CD1c-positive myeloid dendritic cell (primary cell): ENCODE measurements around the gene PEF1.
"Not testable (repeated sequence)": the region's sequence is repeated elsewhere in the genome, so short reads cannot be mapped to it uniquely, and the experiment has no call there.

Source experiments
- DNase-seq: peaks from one replicate; pipeline ENCODE4 v3.0.0-alpha.2; 2016; ENCODE audit errors: extremely low spot score

Gene PEF1

GRCh38 chr1:31609514-31610118 is 35.1 kb downstream of the PEF1 start:
- DNase-seq = peak; percentile 32

DNA sequence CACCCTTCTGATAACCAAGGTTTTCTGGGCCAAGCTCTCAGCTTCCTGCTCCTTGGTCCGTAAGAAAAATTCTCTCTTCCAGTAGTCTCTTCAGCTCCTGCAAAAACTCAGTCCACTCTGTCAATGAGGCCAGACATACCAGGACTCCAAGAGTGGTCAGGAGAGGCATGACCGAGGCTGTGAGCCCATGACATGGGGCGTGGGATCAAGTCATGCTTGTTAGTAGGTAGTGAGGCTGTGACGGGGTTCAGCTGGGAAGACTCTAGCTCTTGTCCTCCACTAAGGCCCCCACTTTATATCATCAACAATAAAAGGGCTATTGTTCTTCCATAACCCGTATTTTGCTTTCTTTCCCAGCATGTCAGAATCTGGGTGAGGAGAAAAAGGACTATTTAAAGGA is 37.3 kb downstream of the PEF1 start:
- DNase-seq = no peak

DNA sequence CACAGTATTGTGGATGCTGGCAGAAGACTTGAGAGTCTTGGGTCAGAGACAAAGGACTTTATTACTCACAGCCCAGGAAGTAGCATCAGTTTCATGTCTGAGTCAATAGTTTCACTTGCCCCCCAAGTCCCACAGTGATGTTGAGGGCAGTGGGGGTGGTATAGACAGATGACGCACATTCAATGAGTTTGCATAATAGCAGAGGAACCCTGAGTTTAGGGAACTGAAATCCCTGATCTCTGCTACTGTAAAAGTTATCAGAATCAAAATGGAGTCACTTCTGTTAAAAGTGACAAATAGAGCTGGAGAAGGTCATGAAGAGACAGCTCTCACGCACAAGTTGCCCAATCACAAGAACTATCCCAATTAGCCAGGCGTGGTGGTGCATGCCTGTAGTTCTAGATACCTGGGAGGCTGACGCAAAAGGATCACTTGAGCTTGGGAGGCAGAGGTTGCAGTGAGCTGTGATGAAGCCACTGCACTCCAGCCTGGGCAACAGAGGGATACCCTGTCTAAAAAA is 38.7 kb downstream of the PEF1 start:
- peak; percentile 97 for DNase-seq

DNA sequence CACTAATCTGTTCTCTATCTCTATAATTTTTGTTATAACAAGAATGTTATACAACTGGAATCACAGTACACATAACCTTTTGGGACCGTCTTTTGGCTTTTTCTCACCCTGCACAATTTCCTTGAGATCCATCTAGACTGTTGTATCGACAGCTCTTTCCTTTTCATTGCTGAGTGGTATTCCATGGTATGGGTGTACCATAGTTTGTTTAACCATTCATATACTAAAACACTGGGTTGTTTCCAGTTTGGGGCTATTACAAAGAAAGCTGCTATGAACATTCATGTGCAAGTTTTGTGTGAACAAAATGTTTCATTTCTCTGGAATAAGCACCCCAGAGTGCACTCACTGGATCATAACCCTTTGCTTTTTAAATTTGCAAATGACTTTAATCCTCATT is 42.6 kb downstream of the PEF1 start:
- DNase-seq = no peak

DNA sequence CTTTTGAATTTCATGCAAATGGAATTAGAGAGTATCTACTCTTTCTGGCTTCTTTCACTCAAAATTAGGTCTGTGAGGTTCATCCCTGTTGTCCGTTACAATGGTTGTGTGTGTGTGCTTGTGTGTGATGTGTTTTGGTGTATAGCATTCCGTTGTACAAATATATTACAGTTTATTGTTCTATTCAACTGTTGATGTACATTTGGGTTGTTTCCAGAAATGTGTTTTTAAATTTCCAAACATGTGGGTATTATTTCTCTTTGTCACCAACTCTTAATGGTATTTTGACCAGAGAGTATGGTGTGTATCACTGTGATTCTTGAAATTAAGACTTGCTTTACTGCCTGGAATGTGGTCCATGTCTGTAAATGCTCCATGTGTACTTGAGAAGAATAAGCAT is 44.0 kb downstream of the PEF1 start:
- DNase-seq = no peak

DNA sequence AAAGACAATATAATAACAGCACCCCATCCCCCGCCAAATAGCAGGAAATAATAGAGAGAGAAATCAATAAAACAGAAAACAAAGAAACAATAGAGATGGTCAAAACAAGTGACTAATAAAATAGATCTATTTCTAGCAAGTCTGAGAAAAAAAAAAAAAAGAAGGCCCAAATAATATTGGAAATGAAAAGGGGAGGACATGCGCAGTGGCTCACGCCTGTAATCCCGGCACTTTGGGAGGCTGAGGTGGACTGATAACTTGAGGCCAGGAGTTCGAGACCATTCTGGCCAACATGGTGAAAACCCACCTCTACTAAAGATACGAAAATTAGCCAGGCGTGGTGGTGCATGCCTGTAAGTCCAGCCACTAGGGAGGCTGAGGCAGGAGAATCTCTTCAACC is 45.7 kb downstream of the PEF1 start:
- no peak for DNase-seq

DNA sequence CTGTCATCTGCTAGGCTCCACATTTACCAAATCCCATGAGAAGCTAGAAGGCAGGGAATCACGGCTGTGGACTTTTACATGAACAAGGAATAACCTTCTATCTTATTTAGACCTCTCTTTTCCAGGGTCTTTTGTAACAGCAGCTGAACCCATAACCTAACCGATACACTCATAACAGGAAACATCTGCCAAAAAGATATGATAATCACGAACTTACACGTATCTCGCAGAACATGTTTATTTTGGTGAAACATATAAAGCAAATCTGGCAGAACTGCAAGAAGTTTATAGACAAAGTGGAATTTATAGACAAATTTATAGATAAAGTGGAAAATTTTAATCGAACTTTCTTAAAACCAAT is 48.0 kb downstream of the PEF1 start:
- no peak for DNase-seq

GRCh38 chr1:31595836-31596736 is 48.6 kb downstream of the PEF1 start:
- peak; percentile 18 for DNase-seq

DNA sequence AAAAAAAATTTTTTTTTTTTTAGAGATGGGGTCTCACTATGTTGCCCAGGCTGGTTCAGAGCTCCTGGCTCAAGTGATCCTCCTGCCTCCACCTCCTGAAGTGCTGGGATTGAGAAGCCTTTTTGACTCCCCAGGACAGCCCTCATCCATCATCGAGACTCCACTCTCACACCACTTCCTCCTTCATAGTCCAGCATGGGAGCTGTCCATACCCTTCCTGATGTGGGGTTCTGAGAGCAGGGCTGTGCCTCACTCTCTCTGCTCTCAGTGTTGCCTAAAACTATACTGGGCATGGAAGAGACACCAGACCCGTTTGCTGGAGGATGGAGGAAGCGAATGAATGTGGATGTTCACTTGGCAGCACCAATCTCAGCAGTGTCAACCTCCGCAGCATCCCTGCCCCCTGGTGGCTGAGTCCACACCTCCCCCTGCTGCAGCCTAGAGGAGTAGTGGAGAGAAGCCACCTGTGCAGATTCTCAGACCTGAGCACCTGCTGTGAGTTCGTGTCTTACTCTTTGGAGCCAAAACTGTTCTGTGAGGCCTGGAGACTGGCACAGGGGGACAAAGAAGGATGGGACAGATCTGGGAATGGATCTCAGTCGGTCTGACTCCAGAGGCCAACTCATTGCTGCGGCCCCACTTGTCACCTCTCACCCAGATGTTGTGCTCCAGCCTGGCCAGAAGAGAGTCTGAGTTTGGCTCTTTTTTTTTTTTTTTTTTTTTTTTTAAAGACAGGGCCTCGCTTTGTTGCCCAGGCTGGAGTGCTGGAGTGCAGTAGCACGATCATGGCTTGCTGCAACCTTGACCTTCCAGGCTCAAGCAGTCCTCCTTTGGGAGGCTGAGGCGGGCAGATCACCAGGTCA is 50.7 kb downstream of the PEF1 start:
- peak; percentile 79 for DNase-seq

DNA sequence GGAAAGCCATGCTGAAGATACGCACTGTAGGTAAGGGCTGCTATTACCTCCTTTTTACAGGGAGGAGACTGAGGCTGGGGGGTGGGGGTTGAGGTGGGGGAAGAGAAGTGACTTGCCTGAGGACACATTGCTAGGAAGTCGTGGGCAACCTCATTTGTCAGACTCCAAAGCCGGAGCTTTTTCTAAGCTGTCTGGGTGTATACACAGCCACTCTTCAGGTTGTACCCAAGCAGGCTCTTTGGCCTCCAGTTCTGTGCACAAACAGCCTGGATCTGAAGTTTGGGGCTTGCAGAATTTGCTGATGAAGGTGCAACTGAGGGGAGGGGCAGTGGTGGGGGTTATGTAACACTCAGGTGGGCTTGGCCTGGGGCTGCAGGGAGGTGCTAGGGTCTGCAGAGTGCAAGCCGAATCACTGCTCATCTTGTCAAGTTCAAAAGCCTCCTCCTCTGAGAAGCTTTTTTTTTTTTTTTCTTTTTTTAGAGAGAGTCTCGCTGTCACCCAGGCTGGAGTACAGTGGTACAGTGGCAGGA is 51.5 kb downstream of the PEF1 start:
- DNase-seq = no peak

- DNase-seq = no peak
These were observed 52.5 kb downstream of the PEF1 start for GRCh38 chr1:31592132-31592531.

DNA sequence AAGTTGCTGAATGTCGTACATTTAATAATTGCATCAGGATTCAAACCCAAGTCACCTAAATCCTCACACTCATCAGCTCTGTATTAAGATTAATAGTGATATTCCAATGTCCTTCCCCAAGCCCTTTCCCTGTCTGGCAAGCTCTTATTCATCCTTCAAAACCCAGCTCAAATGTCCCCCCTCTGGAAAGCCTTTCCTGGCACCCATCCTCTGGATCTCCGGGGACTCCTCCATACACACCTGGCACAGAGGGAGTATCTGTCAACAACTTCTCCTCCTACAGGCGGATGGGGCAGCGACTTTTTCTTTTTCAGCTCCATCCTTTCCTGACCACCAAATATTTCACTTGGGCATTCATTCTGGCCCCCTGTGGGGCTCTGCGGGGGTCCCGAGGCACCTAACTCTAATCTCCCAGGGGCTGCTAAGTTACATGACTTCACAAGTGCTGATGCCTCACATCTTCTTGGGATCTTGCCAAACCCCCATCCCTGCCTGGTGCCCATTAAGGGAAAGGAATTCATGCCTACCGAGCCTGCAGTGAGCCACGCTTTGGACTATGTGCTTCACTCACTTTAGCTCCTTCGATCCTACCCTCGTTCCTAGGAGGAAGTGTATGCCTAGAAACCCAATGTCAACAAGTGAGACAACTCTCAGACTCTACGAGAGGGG is 53.1 kb downstream of the PEF1 start:
- no peak for DNase-seq

- no peak for DNase-seq
These were observed 55.7 kb downstream of the PEF1 start for GRCh38 chr1:31588751-31589515.

DNA sequence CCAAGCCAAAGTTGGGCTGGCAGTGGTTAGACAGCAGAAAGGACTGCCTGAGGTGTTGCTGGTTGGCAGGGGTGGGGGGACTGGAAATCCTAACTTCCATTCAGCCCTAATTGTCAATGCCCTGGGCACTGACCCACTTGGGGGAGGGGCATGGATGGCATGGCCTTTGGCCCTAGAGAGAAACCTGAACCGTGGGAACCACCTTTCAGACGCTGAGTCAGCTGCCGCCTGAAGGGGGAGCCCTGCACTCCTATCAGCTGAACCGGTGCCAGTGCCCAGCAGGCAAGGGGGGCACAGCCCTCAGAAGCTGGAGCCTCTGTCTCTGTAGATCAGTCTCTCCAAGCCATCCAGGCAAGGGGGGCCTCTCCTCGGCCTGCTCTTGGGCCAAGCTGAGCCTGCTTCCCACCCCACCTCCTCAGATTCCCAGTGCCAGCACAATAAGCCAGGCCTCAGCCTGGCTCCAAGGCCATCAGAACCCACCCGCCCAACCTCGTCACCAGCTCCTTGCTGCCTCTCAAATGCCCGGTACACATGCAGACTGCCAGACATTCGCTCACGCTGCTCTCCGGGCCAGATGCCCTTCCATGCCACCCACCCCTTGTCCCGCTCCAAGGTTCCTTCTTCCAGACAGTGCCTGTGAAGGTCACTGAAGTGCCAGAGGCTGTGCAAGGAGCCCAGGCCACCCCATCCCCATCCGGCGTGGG is 56.8 kb downstream of the PEF1 start:
- peak; percentile 60 for DNase-seq

DNA sequence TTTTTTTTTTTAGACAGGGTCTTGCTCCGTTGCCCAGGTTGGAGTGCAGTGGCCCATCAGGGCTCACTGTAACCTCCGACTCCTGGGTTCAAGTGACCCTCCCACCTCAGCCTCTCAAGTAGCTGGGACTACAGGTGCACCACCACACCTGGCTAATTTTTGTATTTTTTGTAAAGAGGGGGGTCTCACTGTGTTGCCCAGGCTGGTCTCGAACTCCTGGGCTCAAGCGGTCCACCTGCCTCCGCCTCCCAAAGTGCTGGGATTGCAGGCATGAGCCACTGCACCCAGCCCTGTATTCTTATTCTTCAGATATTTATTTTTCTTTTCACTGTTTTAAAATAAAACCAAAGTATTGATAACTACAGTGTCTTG is 57.4 kb downstream of the PEF1 start:
- not testable (repeated sequence) for DNase-seq

GRCh38 chr1:31586376-31587327 is 58.0 kb downstream of the PEF1 start:
- DNase-seq = peak; percentile 55

DNA sequence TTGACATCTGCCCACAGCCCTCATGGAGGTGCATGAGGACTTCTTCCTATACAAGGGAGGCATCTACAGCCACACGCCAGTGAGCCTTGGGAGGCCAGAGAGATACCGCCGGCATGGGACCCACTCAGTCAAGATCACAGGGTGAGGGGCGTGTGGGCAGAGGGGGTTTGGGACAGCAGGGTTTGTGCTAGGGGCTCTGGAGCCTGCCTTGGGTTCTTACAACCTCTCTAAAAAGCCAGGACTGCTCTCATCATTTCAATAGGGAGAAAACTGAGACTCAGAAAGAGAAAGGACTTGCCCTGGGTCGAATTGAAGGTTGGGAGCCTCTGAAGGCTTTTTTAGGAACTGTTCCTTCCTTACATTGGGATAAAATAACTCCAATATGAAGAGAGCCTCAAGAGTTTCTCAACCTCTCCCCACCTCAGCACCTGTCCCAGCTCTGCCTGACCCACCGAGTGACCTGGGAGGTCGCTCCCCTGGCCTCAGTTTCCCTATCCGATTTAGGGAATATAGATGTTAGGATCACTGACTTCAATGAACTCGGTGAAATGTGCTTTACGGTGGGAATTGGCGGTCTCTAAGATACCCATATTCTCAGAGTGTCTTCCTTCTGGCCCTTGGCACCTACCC is 58.8 kb downstream of the PEF1 start:
- DNase-seq = no peak
